Caco-2 (cell line): Measurements from ENCODE around the gene IQGAP1. TPM values are rescaled to one million over a fixed set of nuclear protein-coding genes. Genes with fewer than 3 reads are reported as not detected.
A peak's percentile ranks its signal among the peaks of the same experiment; 100 is the strongest.

Experiments used
- BruUV-seq: library from RNA; stranded (reverse); fragments of 400-500 nt; replicated peaks from 2 replicates; lab custom pipeline; 2021; lab: Mats Ljungman, UMichigan
- CTCF ChIA-PET: fragments of 300-600 bp; sonication (Branson Sonifier 250); formaldehyde crosslinking; loops from one replicate; lab custom pipeline; 2022; ENCODE audit warnings: antibody characterized with exemption; lab: Charles Lee
- POLR2A ChIA-PET: fragments of 300-600 bp; sonication (Branson Sonifier 250); formaldehyde crosslinking; loops from one replicate; lab custom pipeline; 2022; ENCODE audit warnings: antibody characterized with exemption; lab: Charles Lee
- DNase-seq, 2 experiments: peaks; one replicate each; pipeline versions ENCODE4 v3.0.0 to v3.0.0-alpha.2; 2020 to 2022
- H3K27me3 ChIP-seq: replicated peaks from 2 replicates; pipeline ENCODE4 v1.6.0; 2011; ENCODE audit warnings: low read length; ENCODE audit not compliant: control insufficient read depth, insufficient read depth
- H3K36me3 ChIP-seq: 2 replicates; pipeline ENCODE4 v1.5.1; 2011; ENCODE audit warnings: low read length; ENCODE audit not compliant: control insufficient read depth, insufficient read depth
- H3K4me1 ChIP-seq: fragments of 250-450 bp; sonication (Bioruptor Pico); 2 replicates; pipeline ENCODE4 v1.5.1; 2020; ENCODE audit warnings: mild to moderate bottlenecking
- H3K4me3 ChIP-seq: 2 replicates; pipeline ENCODE4 v1.5.1; 2011; ENCODE audit warnings: low read depth, mild to moderate bottlenecking, control low read depth, low read length
- H3K9me3 ChIP-seq: fragments of 250-450 bp; sonication (Bioruptor Pico); 2 replicates; pipeline ENCODE4 v1.5.1; 2020; ENCODE audit warnings: mild to moderate bottlenecking, moderate library complexity
- H3K27ac Mint-ChIP-seq: one replicate; pipeline ENCODE4 v1.8.0; 2022; ENCODE audit warnings: mixed read lengths; ENCODE audit not compliant: unreplicated experiment
- H3K27me3 Mint-ChIP-seq: one replicate; pipeline ENCODE4 v1.8.0; 2022; ENCODE audit warnings: mixed read lengths; ENCODE audit not compliant: insufficient read depth, unreplicated experiment
- H3K36me3 Mint-ChIP-seq: one replicate; pipeline ENCODE4 v1.8.0; 2022; ENCODE audit warnings: mild to moderate bottlenecking, mixed read lengths; ENCODE audit not compliant: insufficient read depth, unreplicated experiment
- H3K4me1 Mint-ChIP-seq: one replicate; pipeline ENCODE4 v1.8.0; 2022; ENCODE audit warnings: low read depth, mixed read lengths; ENCODE audit not compliant: unreplicated experiment
- H3K4me3 Mint-ChIP-seq: one replicate; pipeline ENCODE4 v1.8.0; 2022; ENCODE audit warnings: mild to moderate bottlenecking, moderate library complexity, mixed read lengths; ENCODE audit not compliant: unreplicated experiment
- H3K9me3 Mint-ChIP-seq: one replicate; pipeline ENCODE4 v1.8.0; 2022; ENCODE audit warnings: mixed read lengths; ENCODE audit not compliant: unreplicated experiment
- CTCF ChIP-seq, 2 experiments: fragments of 200-600 bp in 1 of 2; IDR thresholded peaks; 1 replicate in 1 of 2; 2 replicates in 1 of 2; pipeline versions ENCODE4 v1.5.1 to v1.8.0; 2011 to 2022; ENCODE audit warnings: antibody characterized with exemption in 1 of 2, control low read depth in 1 of 2, inconsistent platforms in 1 of 2, low read depth in 1 of 2, low read length in 1 of 2, mild to moderate bottlenecking in 1 of 2, moderate library complexity in 1 of 2; ENCODE audit not compliant: insufficient read depth in 1 of 2, severe bottlenecking in 1 of 2, unreplicated experiment in 1 of 2
- intact Hi-C: fragments of 100-400 bp; cut with micrococcal nuclease; formaldehyde crosslinking; loops from one replicate; pipeline ENCODE4 v1.10.0; 2022; ENCODE audit not compliant: unreplicated experiment
- total RNA-seq: library from RNA; stranded (reverse); gene quantifications from 2 replicates; pipeline ENCODE4 v1.2.3, GENCODE V29; 2022

The IQGAP1 gene
- total RNA-seq, 1 experiment from 2014 or later = 142 TPM

- BruUV-seq = TSS peak; percentile 59
- no peaks in the 10 kb centered on the region for H3K27me3 Mint-ChIP-seq
- peak overlapping the region; percentile 79 for H3K4me3 Mint-ChIP-seq
- Histone ChIP-seq H3K4me1 (peaks cover 32% of the 10 kb centered on the region), H3K9me3 (no peaks in the 10 kb centered on the region), H3K4me3 (peak overlapping the region; percentile 94), H3K36me3 (no peaks in the 10 kb centered on the region; the same call in 1 of the 2 replicates), H3K27me3 (no peaks in the 10 kb centered on the region)
- peak; percentile 64 to 66 for DNase-seq
- intact Hi-C loops = loop anchor here (1.0 to 2.0 kb wide), 5 partner anchors 14 to 68 kb away; no protein-coding TSS in a partner anchor
- POLR2A ChIA-PET = interaction anchor here (0.6 to 2.3 kb wide), 16 partner anchors 10 to 328 kb away, joined by 3 to 19 read pairs (median 8); partner anchors contain the start of genes BLM, CIB1, GDPGP1 and ZNF774
- no peaks in the 10 kb centered on the region for H3K9me3 Mint-ChIP-seq
- no peak for TF ChIP-seq CTCF (IDR thresholded peaks at IDR 0.05; ENCODE audit: insufficient read depth in 1 of 2, low read depth in 1 of 2, low read length in 1 of 2, severe bottlenecking in 1 of 2, unreplicated experiment in 1 of 2)
- peaks cover 56% of the 10 kb centered on the region for H3K36me3 Mint-ChIP-seq
- H3K4me1 Mint-ChIP-seq = peaks cover 42% of the 10 kb centered on the region
- H3K27ac Mint-ChIP-seq = peak overlapping the region; percentile 77
- CTCF ChIA-PET = interaction anchor here (1.0 to 2.4 kb wide), 6 partner anchors 13 to 95 kb away, joined by 4 to 13 read pairs (median 8); no protein-coding TSS in a partner anchor
Measured at GRCh38 chr15:90388462-90389380, 679 bp downstream of the IQGAP1 start.

- intact Hi-C loops = loop anchor here (2.0 kb wide), 3 partner anchors 13 to 69 kb away; no protein-coding TSS in a partner anchor
Measured at GRCh38 chr15:90389513-90389912, 1.5 kb downstream of the IQGAP1 start.

More at GRCh38 chr15:90389513-90389912, 1.5 kb downstream of the IQGAP1 start:
- Mint-ChIP-seq H3K36me3 (peaks cover 64% of the 10 kb centered on the region), H3K27me3 (no peaks in the 10 kb centered on the region), H3K4me1 (peaks cover 46% of the 10 kb centered on the region), H3K27ac (peak overlapping the region; percentile 77), H3K4me3 (peak overlapping the region; percentile 79), H3K9me3 (no peaks in the 10 kb centered on the region)
- peaks cover 35% of the 10 kb centered on the region for H3K4me1 ChIP-seq
- no peak for DNase-seq
- peak overlapping the region; percentile 94 for H3K4me3 ChIP-seq
- CTCF ChIA-PET = interaction anchor here (2.4 kb wide), 1 partner anchor 96 kb away, joined by 9 read pairs; no protein-coding TSS in a partner anchor
- BruUV-seq = no TSS peak
- H3K27me3 ChIP-seq = no peaks in the 10 kb centered on the region
- POLR2A ChIA-PET = interaction anchor here (2.3 kb wide), 1 partner anchor 12 kb away, joined by 19 read pairs; no protein-coding TSS in a partner anchor
- H3K36me3 ChIP-seq = no peaks in the 10 kb centered on the region; the same call in 1 of the 2 replicates
- no peaks in the 10 kb centered on the region for H3K9me3 ChIP-seq
- no peak for TF ChIP-seq CTCF (IDR thresholded peaks at IDR 0.05; ENCODE audit: insufficient read depth in 1 of 2, low read depth in 1 of 2, low read length in 1 of 2, severe bottlenecking in 1 of 2, unreplicated experiment in 1 of 2)
